Measurements from ENCODE around the gene LHX6.

DNA sequence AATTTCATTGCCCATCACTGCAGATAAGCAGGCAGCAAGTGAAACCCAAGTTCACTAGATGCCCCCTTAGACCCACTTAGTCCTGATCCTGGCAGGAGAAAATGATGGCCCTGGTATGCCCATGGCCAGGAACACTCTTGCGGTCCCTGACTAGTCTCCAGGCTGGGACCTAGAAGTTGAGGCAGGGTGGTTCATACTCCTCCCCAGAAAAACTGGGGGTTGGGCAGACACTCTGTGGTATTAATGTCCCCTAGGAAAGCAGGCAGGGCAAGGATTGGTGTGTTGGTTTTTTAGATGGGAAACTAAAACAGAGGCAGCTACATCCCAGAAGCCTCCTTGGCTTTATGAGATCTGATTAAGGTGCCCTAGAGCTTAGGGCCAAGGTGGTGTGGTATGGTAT is 13.1 kb downstream of the LHX6 start:
- TF ChIP-seq HNRNPH1 (optimal IDR thresholded peaks at IDR 0.05; ENCODE audit: low read depth, low read length) = no peak
- TF ChIP-seq YY1 (IDR thresholded peaks at IDR 0.05; ENCODE audit: borderline replicate concordance in 1 of 3, control insufficient read depth in 1 of 3, extremely low read depth in 1 of 3, insufficient read depth in 3 of 3, insufficient read length in 1 of 3, insufficient replicate concordance in 2 of 3, low read depth in 1 of 3, low read length in 2 of 3) = no peak
- no peak for TF ChIP-seq ZNF282 (CRISPR knock-in tag; IDR thresholded peaks at IDR 0.05)
- TF ChIP-seq FOXK1 (CRISPR knock-in tag; IDR thresholded peaks at IDR 0.05; ENCODE audit: borderline replicate concordance) = no peak
- TF ChIP-seq MAFK (IDR thresholded peaks at IDR 0.05; ENCODE audit: low read length) = no peak
- TF ChIP-seq HCFC1 (IDR thresholded peaks at IDR 0.05; ENCODE audit: low read depth, low read length) = no peak
- TF ChIP-seq JUN (IDR thresholded peaks at IDR 0.05; ENCODE audit: borderline replicate concordance, low read depth, low read length) = no peak
- no peak for TF ChIP-seq JUN (CRISPR knock-in tag; IDR thresholded peaks at IDR 0.05; ENCODE audit: borderline replicate concordance)

Measured in K562 (cell line).